ENCODE measurements around the gene NFIC.

The NFIC gene

DNA sequence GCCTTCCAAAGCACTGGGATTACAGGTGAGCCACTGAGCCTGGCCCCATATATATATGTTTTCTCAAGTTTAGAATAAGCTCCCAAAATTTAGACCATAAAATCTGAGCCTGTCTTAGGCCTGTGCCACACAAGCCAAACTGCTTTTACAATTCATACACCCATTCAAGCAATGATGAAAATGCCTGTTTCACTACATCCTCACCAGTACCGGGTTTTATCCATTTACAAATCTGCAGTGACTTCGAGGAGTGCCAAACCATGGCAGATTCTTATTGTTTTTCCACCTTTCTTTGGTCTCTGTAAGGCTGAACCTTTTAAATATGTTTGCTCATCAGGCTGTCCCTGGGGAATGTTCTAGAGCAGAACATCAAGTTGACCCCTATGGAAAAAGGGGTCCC, 9.6 kb upstream of the NFIC start:
- no peak overlapping the region for H3K4me3 ChIP-seq (ENCODE audit: low read length)
- TF ChIP-seq, protein P1, sequence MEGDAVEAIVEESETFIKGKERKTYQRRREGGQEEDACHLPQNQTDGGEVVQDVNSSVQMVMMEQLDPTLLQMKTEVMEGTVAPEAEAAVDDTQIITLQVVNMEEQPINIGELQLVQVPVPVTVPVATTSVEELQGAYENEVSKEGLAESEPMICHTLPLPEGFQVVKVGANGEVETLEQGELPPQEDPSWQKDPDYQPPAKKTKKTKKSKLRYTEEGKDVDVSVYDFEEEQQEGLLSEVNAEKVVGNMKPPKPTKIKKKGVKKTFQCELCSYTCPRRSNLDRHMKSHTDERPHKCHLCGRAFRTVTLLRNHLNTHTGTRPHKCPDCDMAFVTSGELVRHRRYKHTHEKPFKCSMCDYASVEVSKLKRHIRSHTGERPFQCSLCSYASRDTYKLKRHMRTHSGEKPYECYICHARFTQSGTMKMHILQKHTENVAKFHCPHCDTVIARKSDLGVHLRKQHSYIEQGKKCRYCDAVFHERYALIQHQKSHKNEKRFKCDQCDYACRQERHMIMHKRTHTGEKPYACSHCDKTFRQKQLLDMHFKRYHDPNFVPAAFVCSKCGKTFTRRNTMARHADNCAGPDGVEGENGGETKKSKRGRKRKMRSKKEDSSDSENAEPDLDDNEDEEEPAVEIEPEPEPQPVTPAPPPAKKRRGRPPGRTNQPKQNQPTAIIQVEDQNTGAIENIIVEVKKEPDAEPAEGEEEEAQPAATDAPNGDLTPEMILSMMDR (IDR thresholded peaks at IDR 0.05; ENCODE audit: insufficient read depth, low read depth, low read length, missing control alignments) = no peak
- DNase-seq (ENCODE audit: low read depth) = no peak

DNA sequence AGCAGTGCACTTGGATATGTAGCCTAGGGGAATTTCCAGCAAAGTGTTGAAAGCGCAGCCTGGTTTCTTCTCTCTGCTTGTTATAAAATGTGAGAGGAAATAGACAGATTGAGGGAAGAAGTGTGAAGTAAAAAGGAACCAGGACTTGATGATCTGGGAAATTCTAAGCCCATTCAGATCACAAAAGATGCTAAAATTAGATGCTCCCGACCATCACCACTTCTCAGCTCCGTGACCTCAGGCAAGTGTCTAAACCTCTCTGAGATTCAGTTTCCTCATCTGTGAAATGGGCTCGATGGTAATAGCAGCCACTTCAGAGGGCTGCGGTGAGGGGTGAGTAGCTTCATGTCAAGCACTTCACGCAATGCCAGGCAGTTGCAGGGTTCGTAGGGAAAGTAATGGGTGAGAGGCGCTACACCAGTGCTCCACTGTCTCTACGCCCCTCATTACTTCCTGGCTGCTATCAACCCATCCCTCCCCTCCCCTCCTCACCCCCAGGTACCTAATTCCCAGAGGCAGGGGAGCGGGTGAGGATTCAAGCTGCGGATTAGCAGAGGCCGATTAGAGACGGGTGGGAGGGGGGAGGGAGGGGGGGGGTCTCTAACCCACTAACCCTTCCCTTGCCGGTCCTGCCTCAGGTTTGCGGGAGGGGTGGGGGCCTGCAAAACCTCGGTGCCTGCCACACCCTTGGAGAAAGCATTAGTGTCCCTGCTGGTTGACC, 9.0 kb upstream of the NFIC start:
- no peak for DNase-seq (ENCODE audit: low read depth)
- H3K4me3 ChIP-seq (ENCODE audit: low read length) = no peak overlapping the region
- TF ChIP-seq, protein P1 (IDR thresholded peaks at IDR 0.05; ENCODE audit: insufficient read depth, low read depth, low read length, missing control alignments) = no peak

DNA sequence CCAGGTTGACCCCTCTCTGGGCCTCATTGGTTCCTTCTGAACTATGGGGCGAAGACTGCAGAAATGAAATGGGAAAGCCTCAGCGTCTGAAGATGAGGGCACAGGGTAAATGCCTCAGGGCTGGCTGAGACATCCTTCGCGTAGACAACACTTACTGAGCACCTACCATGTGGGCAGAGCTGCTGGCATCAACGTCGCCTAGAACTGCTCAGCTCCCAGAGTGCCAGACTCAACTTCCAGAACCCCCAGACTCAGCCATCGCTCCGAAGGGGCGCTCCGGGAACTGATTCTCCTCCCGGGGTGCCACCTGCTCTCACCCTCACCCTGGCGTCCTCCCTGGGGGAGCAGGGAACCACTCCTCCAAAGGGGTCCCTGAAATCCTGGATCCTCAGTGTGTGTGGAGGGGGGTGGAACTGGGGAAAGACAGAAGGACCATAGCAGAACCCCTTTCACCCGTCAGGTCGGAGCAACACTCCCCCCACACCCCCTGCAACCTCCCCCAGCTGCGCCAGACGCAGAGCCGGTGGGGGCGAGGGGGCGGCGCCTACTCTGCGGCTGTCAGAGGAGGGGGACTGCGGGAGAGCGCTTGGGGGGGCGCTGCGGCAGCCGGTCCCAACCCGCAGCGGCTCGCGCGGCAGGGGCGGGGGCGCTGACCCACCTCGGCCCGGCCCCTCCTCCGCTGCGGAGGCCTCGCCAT, 8.2 kb upstream of the NFIC start:
- TF ChIP-seq, protein P1 (IDR thresholded peaks at IDR 0.05; ENCODE audit: insufficient read depth, low read depth, low read length, missing control alignments) = no peak
- DNase-seq (ENCODE audit: low read depth) = peak; percentile 33
- H3K4me3 ChIP-seq (ENCODE audit: low read length) = no peak overlapping the region

DNA sequence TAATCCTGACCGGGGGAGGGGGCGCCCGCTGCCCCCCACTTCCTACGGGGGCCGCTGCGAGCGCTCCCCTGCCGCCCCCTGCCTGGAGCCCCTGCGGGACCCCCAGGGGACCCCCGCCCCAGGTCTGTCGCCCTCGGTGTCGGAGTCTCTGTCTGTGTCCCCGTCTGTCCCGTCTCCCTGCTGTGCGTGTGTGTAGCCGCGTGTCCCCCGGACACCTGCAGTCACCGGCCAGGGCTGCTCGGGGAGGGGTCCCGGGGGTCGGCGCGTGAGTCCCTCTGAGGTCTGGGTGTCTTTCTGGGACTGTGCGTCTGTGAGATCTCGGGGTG, 7.7 kb upstream of the NFIC start:
- no peak for DNase-seq (ENCODE audit: low read depth)
- peak overlapping the region; percentile 51 for H3K4me3 ChIP-seq (ENCODE audit: low read length)
- TF ChIP-seq, protein P1 (IDR thresholded peaks at IDR 0.05; ENCODE audit: insufficient read depth, low read depth, low read length, missing control alignments) = no peak

DNA sequence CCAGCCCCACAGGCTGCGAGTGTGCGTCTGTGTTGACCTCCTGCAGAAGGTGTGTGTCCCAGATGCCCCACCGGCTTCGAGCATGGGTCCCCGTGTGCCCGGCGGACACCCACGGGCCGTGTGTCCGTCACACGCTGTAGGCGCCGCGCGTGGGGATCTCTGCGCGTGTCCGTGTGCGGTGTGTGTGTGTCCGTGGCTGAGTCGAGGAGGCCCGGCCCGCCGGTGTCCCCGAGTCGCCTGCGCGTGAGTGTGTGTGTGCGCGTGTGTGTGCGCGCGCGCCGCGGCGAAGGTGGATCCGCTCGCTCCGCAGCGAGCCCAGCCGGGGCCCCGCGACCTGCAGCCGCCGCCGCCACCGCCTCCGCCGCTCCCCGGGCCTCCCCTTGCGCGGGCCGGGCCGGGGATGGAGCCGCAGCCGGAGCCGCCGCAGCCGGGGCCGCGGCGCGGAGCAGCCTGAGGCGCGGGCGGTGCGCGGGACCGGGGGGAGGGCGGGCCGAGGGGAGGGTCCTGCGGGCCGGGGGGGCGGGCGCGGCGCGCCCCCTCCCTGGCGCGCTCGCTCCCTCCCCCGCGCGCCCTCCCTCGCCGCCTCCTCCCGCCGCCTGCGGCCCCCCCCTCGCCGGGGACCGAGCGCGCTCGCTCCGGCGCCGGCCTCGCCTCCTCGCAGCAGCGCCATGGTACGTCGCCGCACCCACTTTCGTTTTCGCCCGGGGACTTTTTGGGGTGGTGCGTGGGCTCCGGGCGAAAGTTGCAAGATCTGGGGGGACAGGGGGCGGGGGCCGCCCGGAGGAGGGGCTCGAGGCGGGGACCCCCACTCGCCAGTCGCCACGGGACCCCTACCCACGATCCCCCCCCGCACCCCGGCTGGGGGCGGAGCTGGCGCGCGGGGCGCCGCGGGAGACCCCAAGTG, 7.1 kb upstream of the NFIC start:
- peak; percentile 50 for DNase-seq (ENCODE audit: low read depth)
- TF ChIP-seq, protein P1 (IDR thresholded peaks at IDR 0.05; ENCODE audit: insufficient read depth, low read depth, low read length, missing control alignments) = no peak
- H3K4me3 ChIP-seq (ENCODE audit: low read length) = peak overlapping the region; percentile 55

DNA sequence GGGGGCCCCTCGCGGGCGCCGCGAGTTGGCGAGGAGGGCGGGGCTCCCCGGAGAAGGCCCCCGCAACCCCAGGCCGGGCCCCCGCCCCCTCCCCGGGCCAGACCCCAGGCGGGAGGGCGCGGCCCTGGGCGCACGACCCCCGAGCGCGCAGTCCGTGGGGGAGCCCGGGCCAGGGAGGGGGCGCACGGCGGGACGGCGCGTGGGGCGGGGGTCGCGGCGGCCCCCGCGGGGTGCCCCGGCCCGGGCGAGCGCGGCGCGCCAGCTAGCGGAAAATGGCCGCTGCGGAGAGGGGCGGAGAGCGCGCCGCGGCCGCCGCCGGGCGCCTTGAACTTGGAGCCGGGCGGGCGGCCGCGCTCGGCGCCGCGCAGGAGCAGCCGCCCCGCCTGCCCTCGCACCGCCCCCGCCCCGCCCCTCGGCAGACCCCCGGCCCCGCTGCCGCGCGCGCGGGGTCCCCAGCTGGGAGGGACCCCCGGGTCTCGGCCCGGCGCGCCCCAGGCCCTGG, 6.4 kb upstream of the NFIC start:
- DNase-seq (ENCODE audit: low read depth) = peak; percentile 49
- peak overlapping the region; percentile 63 for H3K4me3 ChIP-seq (ENCODE audit: low read length)
- TF ChIP-seq, protein P1 (IDR thresholded peaks at IDR 0.05; ENCODE audit: insufficient read depth, low read depth, low read length, missing control alignments) = no peak

All from epithelial cell of esophagus (primary cell).